PC-9 (cell line): ENCODE measurements around the gene ADH7. TPM values are rescaled to one million over a fixed set of nuclear protein-coding genes. Genes with fewer than 3 reads are reported as not detected.

Experiments
- BruUV-seq: library from RNA; stranded (reverse); fragments of 400-500 nt; replicated peaks from 2 replicates; lab custom pipeline; 2021; lab: Mats Ljungman, UMichigan
- CTCF ChIA-PET: fragments of 300-600 bp; sonication (Branson Sonifier 250); formaldehyde crosslinking; loops from one replicate; lab custom pipeline; 2022; ENCODE audit warnings: antibody characterized with exemption; lab: Charles Lee
- POLR2A ChIA-PET: fragments of 300-600 bp; sonication (Branson Sonifier 250); formaldehyde crosslinking; loops from one replicate; lab custom pipeline; 2022; ENCODE audit warnings: antibody characterized with exemption; ENCODE audit not compliant: unreplicated experiment; lab: Charles Lee
- DNase-seq, 2 experiments: peaks; one replicate each; pipeline versions ENCODE4 v3.0.0 to v3.0.0-alpha.2; 2015 to 2022; ENCODE audit warnings: mixed read lengths in 1 of 2
- H2AFZ ChIP-seq: fragments of 200-600 bp; sonication (generic); 2 replicates; pipeline ENCODE4 v1.8.1; 2017; ENCODE audit warnings: antibody characterized with exemption
- H3F3A ChIP-seq: fragments of 200-600 bp; sonication (generic); 2 replicates; pipeline ENCODE4 v1.8.1; 2017; ENCODE audit warnings: antibody characterized with exemption, mild to moderate bottlenecking, low read depth; ENCODE audit not compliant: insufficient read depth
- H3K27ac ChIP-seq: fragments of 200-600 bp; sonication (generic); 2 replicates; pipeline ENCODE4 v1.6.1; 2016; ENCODE audit warnings: mixed run types
- H3K27me3 ChIP-seq: fragments of 200-600 bp; sonication (generic); 2 replicates; pipeline ENCODE4 v1.6.1; 2016; ENCODE audit warnings: low read depth, mixed run types; ENCODE audit not compliant: insufficient read depth
- H3K36me3 ChIP-seq: fragments of 200-600 bp; sonication (generic); 2 replicates; pipeline ENCODE4 v1.6.1; 2016; ENCODE audit warnings: low read depth, mixed run types
- H3K4me1 ChIP-seq: fragments of 200-600 bp; sonication (generic); replicated peaks from 2 replicates; pipeline ENCODE4 v1.6.1; 2016; ENCODE audit warnings: mixed run types; ENCODE audit not compliant: insufficient read depth
- H3K4me2 ChIP-seq: fragments of 200-600 bp; sonication (generic); 2 replicates; pipeline ENCODE4 v1.6.1; 2017; ENCODE audit warnings: mixed run types
- H3K4me3 ChIP-seq: fragments of 200-600 bp; sonication (generic); 2 replicates; pipeline ENCODE4 v1.6.1; 2016; ENCODE audit warnings: mixed run types
- H3K79me2 ChIP-seq: fragments of 200-600 bp; sonication (generic); 2 replicates; pipeline ENCODE4 v1.6.1; 2017; ENCODE audit warnings: low read depth, mixed run types
- H3K9me2 ChIP-seq: fragments of 200-600 bp; sonication (generic); 2 replicates; pipeline ENCODE4 v1.8.1; 2017; ENCODE audit warnings: mild to moderate bottlenecking; ENCODE audit not compliant: insufficient read depth
- H3K9me3 ChIP-seq: fragments of 200-600 bp; sonication (generic); 2 replicates; pipeline ENCODE4 v1.8.1; 2016; ENCODE audit warnings: low read depth; ENCODE audit not compliant: insufficient read depth
- H4K20me1 ChIP-seq: fragments of 200-600 bp; sonication (generic); 2 replicates; pipeline ENCODE4 v1.8.1; 2017; ENCODE audit not compliant: insufficient read depth
- CTCF ChIP-seq: fragments of 200-600 bp; sonication (generic); conservative IDR thresholded peaks from 2 replicates; pipeline ENCODE4 v1.6.1; 2017; ENCODE audit warnings: mixed run types, antibody characterized with exemption, mild to moderate bottlenecking, moderate library complexity
- EZH2 ChIP-seq: fragments of 200-600 bp; sonication (generic); IDR thresholded peaks from 2 replicates; pipeline ENCODE4 v1.8.0; 2017; ENCODE audit warnings: antibody characterized with exemption, low read depth
- intact Hi-C: fragments of 100-400 bp; cut with micrococcal nuclease; formaldehyde crosslinking; loops from one replicate; pipeline ENCODE4 v1.10.0; 2022; ENCODE audit not compliant: unreplicated experiment
- total RNA-seq: library from RNA; stranded (reverse); gene quantifications from 2 replicates; pipeline ENCODE4 v1.2.3, GENCODE V29; 2021

ADH7 gene
- total RNA-seq, 1 experiment from 2014 or later: not detected

- DNase-seq: no peak
- no peak for TF ChIP-seq EZH2
- no peak for TF ChIP-seq CTCF
- Histone ChIP-seq H3K4me1 (0 out of 2 replicates have a peak, but pooled peaks cover 3% of the 10 kb centered on the region), H3K9me2 (no peaks in the 10 kb centered on the region), H2AFZ (no peak overlapping the region), H3K27me3 (no peaks in the 10 kb centered on the region), H3K9me3 (no peaks in the 10 kb centered on the region), H3K4me2 (no peak overlapping the region), H3K4me3 (no peak overlapping the region), H4K20me1 (no peaks in the 10 kb centered on the region), H3K36me3 (no peaks in the 10 kb centered on the region), H3K27ac (no peak overlapping the region), H3K79me2 (no peaks in the 10 kb centered on the region), H3F3A (no peaks in the 10 kb centered on the region)
- ChIA-PET POLR2A (no interaction called here), CTCF (no interaction called here)
- BruUV-seq: no TSS peak
- intact Hi-C loops: no loop called here
These were observed 51.7 kb downstream of the ADH7 start for GRCh38 chr4:99383399-99383798.

GRCh38 chr4:99382745-99383360, 52.3 kb downstream of the ADH7 start:
- no peaks in the 10 kb centered on the region for H3K36me3 ChIP-seq
- intact Hi-C loops: no loop called here
- H3K79me2 ChIP-seq: no peaks in the 10 kb centered on the region
- H3K9me3 ChIP-seq: no peaks in the 10 kb centered on the region
- ChIA-PET POLR2A (no interaction called here), CTCF (no interaction called here)
- H3K4me1 ChIP-seq: 0 out of 2 replicates have a peak, but pooled peaks cover 3% of the 10 kb centered on the region
- no peaks in the 10 kb centered on the region for H3F3A ChIP-seq
- no peaks in the 10 kb centered on the region for H4K20me1 ChIP-seq
- H3K4me2 ChIP-seq: no peak overlapping the region
- no peaks in the 10 kb centered on the region for H3K27me3 ChIP-seq
- H3K27ac ChIP-seq: no peak overlapping the region
- TF ChIP-seq EZH2: no peak
- TF ChIP-seq CTCF: no peak
- H3K9me2 ChIP-seq: no peaks in the 10 kb centered on the region
- no peak overlapping the region for H3K4me3 ChIP-seq
- BruUV-seq: no TSS peak
- DNase-seq: no peak
- no peak overlapping the region for H2AFZ ChIP-seq

DNA sequence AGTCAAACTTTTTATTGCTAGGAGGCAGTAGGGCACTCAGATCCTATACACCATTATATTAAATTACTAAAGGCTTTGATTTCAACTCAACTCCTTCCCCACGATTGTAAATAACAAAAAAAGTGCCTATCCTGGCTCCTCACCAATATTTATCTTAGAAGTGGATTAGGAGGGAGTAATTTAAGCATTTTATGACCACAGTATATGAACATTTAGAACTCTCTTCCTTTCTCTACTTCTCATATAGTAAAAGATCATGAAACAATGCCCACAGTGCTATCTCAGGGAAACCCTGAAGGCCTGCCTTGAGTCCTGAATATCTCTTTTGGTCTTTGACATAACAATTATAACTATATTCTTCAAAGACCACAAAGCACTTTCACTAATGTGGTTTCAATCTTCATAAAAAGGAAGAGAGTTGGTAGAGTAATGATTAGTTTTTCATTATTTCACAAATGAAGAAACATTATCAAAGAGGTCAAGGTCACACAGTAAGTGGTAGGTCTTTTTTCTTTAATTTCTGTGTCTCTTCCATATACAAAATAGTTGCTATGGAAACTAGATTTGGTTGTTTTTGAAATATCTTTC, 53.5 kb downstream of the ADH7 start:
- H3K27me3 ChIP-seq: no peaks in the 10 kb centered on the region
- H3K4me1 ChIP-seq: 0 out of 2 replicates have a peak, but pooled peaks cover 3% of the 10 kb centered on the region
- H3K4me3 ChIP-seq: no peak overlapping the region
- H3K79me2 ChIP-seq: no peaks in the 10 kb centered on the region
- intact Hi-C loops: no loop called here
- no peak for TF ChIP-seq CTCF
- TF ChIP-seq EZH2: no peak
- POLR2A ChIA-PET: no interaction called here
- CTCF ChIA-PET: no interaction called here
- no peaks in the 10 kb centered on the region for H3K9me3 ChIP-seq
- H2AFZ ChIP-seq: no peak overlapping the region
- H3K27ac ChIP-seq: no peak overlapping the region
- no peaks in the 10 kb centered on the region for H4K20me1 ChIP-seq
- H3F3A ChIP-seq: no peaks in the 10 kb centered on the region
- BruUV-seq: no TSS peak
- H3K4me2 ChIP-seq: no peak overlapping the region
- no peak for DNase-seq
- no peaks in the 10 kb centered on the region for H3K36me3 ChIP-seq
- no peaks in the 10 kb centered on the region for H3K9me2 ChIP-seq
